Erythroblast (primary cell): ENCODE results near the gene CDK5RAP1.

Source experiments
- GATA1 ChIP-seq: IDR thresholded peaks from 2 replicates; pipeline ENCODE4 v1.6.1; 2011; ENCODE audit warnings: low read depth, mild to moderate bottlenecking, control low read depth, low read length, moderate library complexity
- POLR2A ChIP-seq: IDR thresholded peaks from 2 replicates; pipeline ENCODE4 v1.6.1; 2011; ENCODE audit warnings: mild to moderate bottlenecking, low read length

DNA sequence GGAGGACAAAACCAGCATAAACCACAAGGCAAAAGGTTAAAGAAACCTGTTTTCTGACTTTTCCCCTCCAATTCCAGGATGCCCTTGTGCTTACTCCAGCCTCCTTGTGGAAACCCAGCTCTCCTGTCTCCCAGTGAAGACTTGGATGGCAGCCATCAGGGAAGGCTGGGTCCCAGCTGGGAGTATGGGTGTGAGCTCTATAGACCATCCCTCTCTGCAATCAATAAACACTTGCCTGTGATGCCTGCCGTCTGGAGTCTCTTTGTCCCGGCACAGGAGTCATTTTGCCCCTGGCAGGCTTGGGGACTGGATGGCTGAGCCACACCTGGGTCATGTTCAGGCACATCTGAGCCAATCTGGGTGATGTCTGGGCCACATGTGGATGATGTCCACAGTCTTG, 91.7 kb downstream of the CDK5RAP1 start:
- TF ChIP-seq POLR2A: no peak
- no peak for TF ChIP-seq GATA1
